B cell (primary cell): Measurements from ENCODE around the gene CD44. TPM values are rescaled to one million over a fixed set of nuclear protein-coding genes. Genes with fewer than 3 reads are reported as not detected.

Experiments
- ATAC-seq: fragments of 200-7000 bp; cut with Tn5 transposase; one replicate; pipeline ENCODE4 v1.10.0; 2021; ENCODE audit warnings: low read depth, mild to moderate bottlenecking, moderate number of reproducible peaks, moderate library complexity
- CTCF ChIA-PET: fragments of 350-600 bp; sonication (Branson Sonifier 250); formaldehyde crosslinking; loops from one replicate; lab custom pipeline; 2021; ENCODE audit warnings: antibody characterized with exemption, inconsistent platforms; lab: Charles Lee
- POLR2A ChIA-PET: fragments of 350-600 bp; sonication (Branson Sonifier 250); formaldehyde crosslinking; loops from one replicate; lab custom pipeline; 2021; ENCODE audit warnings: antibody characterized with exemption; lab: Charles Lee
- DNase-seq: peaks from one replicate; pipeline ENCODE4 v3.0.0; 2013
- H2AFZ ChIP-seq: 2 replicates; pipeline ENCODE4 v1.6.1; 2012; ENCODE audit warnings: mild to moderate bottlenecking, low read depth, low read length; ENCODE audit not compliant: insufficient read depth, poor library complexity, severe bottlenecking
- H3K27ac ChIP-seq, 2 donors: 1 replicate in 1 of 2; 2 replicates in 1 of 2; pipeline ENCODE4 v1.5.1; 2012 to 2013; ENCODE audit warnings: low read length in 2 of 2, mild to moderate bottlenecking in 2 of 2, moderate library complexity in 1 of 2
- H3K27me3 ChIP-seq, 4 experiments: fragments of 200-600 bp in 1 of 4; sonication (generic) in 1 of 4; replicated peaks in 1 of 4; 1 replicate in 2 of 4; 2 replicates in 2 of 4; pipeline versions ENCODE4 v1.6.1 to v1.7.0; 2013 to 2016; ENCODE audit warnings: low read length in 3 of 4, mild to moderate bottlenecking in 2 of 4, mixed read lengths in 1 of 4, moderate library complexity in 1 of 4; ENCODE audit not compliant: insufficient read depth in 4 of 4, control insufficient read depth in 3 of 4; ENCODE audit errors: control extremely low read depth in 1 of 4
- H3K36me3 ChIP-seq, 2 experiments: replicated peaks in 1 of 2; 1 replicate in 1 of 2; 2 replicates in 1 of 2; pipeline versions ENCODE4 v1.6.1 to v1.7.1; 2013; ENCODE audit warnings: low read length in 1 of 2; ENCODE audit not compliant: insufficient read depth in 2 of 2, control insufficient read depth in 1 of 2; ENCODE audit errors: control extremely low read depth in 1 of 2, extremely low read depth in 1 of 2
- H3K4me1 ChIP-seq, 2 donors: fragments of 200-600 bp in 1 of 2; sonication (generic) in 1 of 2; 1 replicate in 1 of 2; 2 replicates in 1 of 2; pipeline versions ENCODE4 v1.5.1 to v1.6.1; 2013 to 2017; ENCODE audit warnings: low read length in 2 of 2; ENCODE audit not compliant: control insufficient read depth in 2 of 2, insufficient read depth in 2 of 2
- H3K4me2 ChIP-seq: replicated peaks from 2 replicates; pipeline ENCODE3; 2012; ENCODE audit warnings: mild to moderate bottlenecking, low read depth, low read length; ENCODE audit not compliant: poor library complexity, severe bottlenecking
- H3K4me3 ChIP-seq, 5 experiments: fragments of 200-600 bp in 1 of 5; sonication (generic) in 1 of 5; 1 replicate in 3 of 5; 2 replicates in 2 of 5; pipeline versions ENCODE4 v1.5.1 to v1.7.0; 2011 to 2016; ENCODE audit warnings: low read length in 4 of 5, mild to moderate bottlenecking in 4 of 5, low read depth in 2 of 5, control low read depth in 1 of 5, moderate library complexity in 1 of 5; ENCODE audit not compliant: insufficient read depth in 1 of 5; ENCODE audit errors: control extremely low read depth in 1 of 5, extremely low read depth in 1 of 5
- H3K79me2 ChIP-seq: fragments of 200-600 bp; sonication (generic); one replicate; pipeline ENCODE4 v1.6.0; 2016; ENCODE audit warnings: low read length; ENCODE audit not compliant: control insufficient read depth, insufficient read depth
- H3K9ac ChIP-seq: fragments of 200-600 bp; sonication (generic); 2 replicates; pipeline ENCODE4 v1.6.1; 2017; ENCODE audit warnings: mild to moderate bottlenecking, low read length, moderate library complexity
- H3K9me3 ChIP-seq, 3 donors: one replicate each; pipeline versions ENCODE4 v1.6.1 to v1.7.1; 2013; ENCODE audit warnings: low read length in 2 of 3; ENCODE audit not compliant: control insufficient read depth in 2 of 3, insufficient read depth in 1 of 3; ENCODE audit errors: control extremely low read depth in 1 of 3
- H4K20me1 ChIP-seq: 2 replicates; pipeline ENCODE4 v1.6.0; 2012; ENCODE audit warnings: mild to moderate bottlenecking, low read length; ENCODE audit not compliant: insufficient read depth, control insufficient read depth, poor library complexity, severe bottlenecking
- H3K27ac Mint-ChIP-seq: one replicate; pipeline ENCODE4 v1.8.0; 2021; ENCODE audit warnings: mixed read lengths
- H3K27me3 Mint-ChIP-seq: one replicate; pipeline ENCODE4 v1.8.0; 2021; ENCODE audit warnings: mixed read lengths
- H3K4me1 Mint-ChIP-seq: one replicate; pipeline ENCODE4 v1.8.0; 2021; ENCODE audit warnings: mixed read lengths
- H3K4me3 Mint-ChIP-seq: one replicate; pipeline ENCODE4 v1.8.0; 2021; ENCODE audit warnings: mixed read lengths
- H3K9me3 Mint-ChIP-seq: one replicate; pipeline ENCODE4 v1.8.0; 2022; ENCODE audit warnings: mixed read lengths; ENCODE audit not compliant: insufficient read depth
- CTCF ChIP-seq: fragments of 200-600 bp; IDR thresholded peaks from one replicate; pipeline ENCODE4 v1.8.0; 2022; ENCODE audit warnings: antibody characterized with exemption, mild to moderate bottlenecking
- EZH2 ChIP-seq: IDR thresholded peaks from 2 replicates; pipeline ENCODE4 v1.6.1; 2012; ENCODE audit warnings: borderline replicate concordance, low read depth, mild to moderate bottlenecking, moderate library complexity, low read length; ENCODE audit not compliant: insufficient read depth, poor library complexity, severe bottlenecking
- WGBS: methylation state at CpG from one replicate; pipeline ENCODE4 v1.1.5; 2013; ENCODE audit warnings: missing lambda C conversion rate; ENCODE audit not compliant: insufficient coverage; 5-methylcytosine and 5-hydroxymethylcytosine counted together
- intact Hi-C: fragments of 100-400 bp; cut with micrococcal nuclease; formaldehyde crosslinking; loops from one replicate; pipeline ENCODE4 v1.10.0; 2022
- polyA plus RNA-seq: library from polyadenylated mRNA; depleted of rRNA; stranded (reverse); fragments of >200 nt; gene quantifications from 2 replicates; pipeline ENCODE4 v1.2.3, GENCODE V29; 2012
- total RNA-seq, 2 donors: library from RNA; stranded (reverse); fragments of 120-200 nt in 1 of 2; gene quantifications; 1 replicate in 1 of 2; 2 replicates in 1 of 2; pipeline versions ENCODE4 v1.2.3 to v1.2.4, GENCODE V29; 2013 to 2022

CD44 gene
- total and polyA plus RNA-seq, 2 donors (not counting 1 experiment from before 2014, with no cell fraction given) = 261 to 896 TPM

- ChIA-PET POLR2A (no interaction called here), CTCF (interaction anchor here (1.3 to 1.5 kb wide), 2 partner anchors 30 to 33 kb away, joined by 3 to 4 read pairs; no protein-coding TSS in a partner anchor)
- H3K27me3 ChIP-seq = no peaks in the 10 kb centered on the region
- 100% methylated on average over 2 of the region's 4 CpGs for WGBS
- H3K9me3 Mint-ChIP-seq = no peaks in the 10 kb centered on the region
- intact Hi-C loops = no loop called here
- peak overlapping the region; percentile 67 for H3K27ac Mint-ChIP-seq
- no peak overlapping the region for H3K27ac ChIP-seq
- ATAC-seq (no peak), DNase-seq (no peak)
- no peaks in the 10 kb centered on the region for H3K36me3 ChIP-seq
- H2AFZ ChIP-seq = no peak overlapping the region
- no peak for TF ChIP-seq CTCF
- no peak for TF ChIP-seq EZH2
- H3K4me3 ChIP-seq = no peak overlapping the region
- peaks cover 12% of the 10 kb centered on the region for H3K79me2 ChIP-seq
- H3K4me3 Mint-ChIP-seq = peak overlapping the region; percentile 47
- H3K9me3 ChIP-seq = no peaks in the 10 kb centered on the region
- no peak overlapping the region for H3K9ac ChIP-seq
- peak overlapping the region; percentile 57 for H3K4me2 ChIP-seq
- peaks cover 85% of the 10 kb centered on the region for H3K4me1 Mint-ChIP-seq
- no peaks in the 10 kb centered on the region for H3K27me3 Mint-ChIP-seq
- no peaks in the 10 kb centered on the region for H4K20me1 ChIP-seq
- peaks cover 70 to 79% of the 10 kb centered on the region in 2 donors for H3K4me1 ChIP-seq
Measured at GRCh38 chr11:35111161-35112055, 27.6 kb upstream of the CD44 start.
